COR-L47 (cell line): Measurements from ENCODE around the gene TBC1D12.
A peak's percentile ranks its signal among the peaks of the same experiment; 100 is the strongest.
"Not testable (repeated sequence)": the region's sequence is repeated elsewhere in the genome, so short reads cannot be mapped to it uniquely, and the experiment has no call there.

Experiments used
- DNase-seq: peaks from one replicate; lab custom pipeline; 2025; lab: John Stamatoyannopoulos, UW

Gene TBC1D12

GRCh38 chr10:94546049-94546900 is 143.9 kb downstream of the TBC1D12 start:
- DNase-seq: no peak

- DNase-seq: peak; percentile 8
These were observed 144.5 kb downstream of the TBC1D12 start for GRCh38 chr10:94546901-94547185.

GRCh38 chr10:94549221-94549620 is 146.9 kb downstream of the TBC1D12 start:
- no peak for DNase-seq

GRCh38 chr10:94567714-94568307 is 165.5 kb downstream of the TBC1D12 start:
- DNase-seq: not testable (repeated sequence)

GRCh38 chr10:94571081-94571480 is 168.7 kb downstream of the TBC1D12 start:
- DNase-seq: no peak

GRCh38 chr10:94571528-94571927 is 169.2 kb downstream of the TBC1D12 start:
- no peak for DNase-seq

- no peak for DNase-seq
These were observed 176.4 kb downstream of the TBC1D12 start for GRCh38 chr10:94578790-94579189.

GRCh38 chr10:94583124-94583523 is 180.8 kb downstream of the TBC1D12 start:
- DNase-seq: no peak
